HL-60 (cell line): ENCODE measurements around the gene LPIN1.

Experiments
- GABPA ChIP-seq: IDR thresholded peaks from 2 replicates; pipeline ENCODE4 v1.6.1; 2012; ENCODE audit warnings: low read depth
- POLR2AphosphoS5 ChIP-seq: IDR thresholded peaks from 2 replicates; pipeline ENCODE4 v1.6.1; 2012; ENCODE audit warnings: low read depth
- TF ChIP-seq, protein P1 (sequence below): IDR thresholded peaks from one replicate; pipeline ENCODE4 v1.5.1; 2011; ENCODE audit warnings: low read length, control low read depth, inconsistent platforms; ENCODE audit not compliant: insufficient read depth
- TF ChIP-seq, protein P2 (sequence below): IDR thresholded peaks from 2 replicates; pipeline ENCODE4 v1.6.1; 2012; ENCODE audit warnings: low read depth; ENCODE audit not compliant: insufficient replicate concordance

DNA sequence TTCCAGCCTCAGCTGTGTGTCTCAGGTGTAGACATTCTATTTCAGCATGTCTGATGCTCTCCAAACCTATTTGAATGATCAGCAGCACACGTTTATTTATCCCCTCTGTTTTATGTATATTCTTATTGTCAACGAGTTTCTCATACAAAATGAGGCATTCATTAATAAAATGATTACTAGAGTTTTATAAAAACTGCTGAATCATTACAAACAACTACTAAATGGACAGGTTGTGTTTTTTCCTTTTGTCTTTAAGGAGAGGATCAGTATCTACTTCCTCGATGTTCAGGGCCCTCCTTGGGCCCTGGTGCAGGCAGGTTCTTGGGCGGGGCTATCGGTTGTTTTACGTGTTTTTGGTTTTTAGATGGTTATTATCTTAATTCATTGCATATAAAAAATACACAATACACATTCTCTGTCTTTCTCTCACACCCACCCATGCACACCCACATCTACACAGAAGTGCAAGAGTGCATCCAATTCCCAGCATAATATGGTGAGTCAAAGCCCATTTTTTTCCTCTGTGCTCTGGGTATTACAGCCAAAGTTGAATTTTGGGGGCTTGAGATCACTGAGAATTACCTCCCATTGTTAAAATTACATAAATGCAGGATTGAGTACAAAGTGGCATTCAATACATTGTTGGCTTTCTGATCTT, 24.2 kb downstream of the LPIN1 start:
- TF ChIP-seq, protein P1, sequence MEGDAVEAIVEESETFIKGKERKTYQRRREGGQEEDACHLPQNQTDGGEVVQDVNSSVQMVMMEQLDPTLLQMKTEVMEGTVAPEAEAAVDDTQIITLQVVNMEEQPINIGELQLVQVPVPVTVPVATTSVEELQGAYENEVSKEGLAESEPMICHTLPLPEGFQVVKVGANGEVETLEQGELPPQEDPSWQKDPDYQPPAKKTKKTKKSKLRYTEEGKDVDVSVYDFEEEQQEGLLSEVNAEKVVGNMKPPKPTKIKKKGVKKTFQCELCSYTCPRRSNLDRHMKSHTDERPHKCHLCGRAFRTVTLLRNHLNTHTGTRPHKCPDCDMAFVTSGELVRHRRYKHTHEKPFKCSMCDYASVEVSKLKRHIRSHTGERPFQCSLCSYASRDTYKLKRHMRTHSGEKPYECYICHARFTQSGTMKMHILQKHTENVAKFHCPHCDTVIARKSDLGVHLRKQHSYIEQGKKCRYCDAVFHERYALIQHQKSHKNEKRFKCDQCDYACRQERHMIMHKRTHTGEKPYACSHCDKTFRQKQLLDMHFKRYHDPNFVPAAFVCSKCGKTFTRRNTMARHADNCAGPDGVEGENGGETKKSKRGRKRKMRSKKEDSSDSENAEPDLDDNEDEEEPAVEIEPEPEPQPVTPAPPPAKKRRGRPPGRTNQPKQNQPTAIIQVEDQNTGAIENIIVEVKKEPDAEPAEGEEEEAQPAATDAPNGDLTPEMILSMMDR = no peak
- TF ChIP-seq POLR2AphosphoS5 (no peak), GABPA (no peak)
- TF ChIP-seq, protein P2, sequence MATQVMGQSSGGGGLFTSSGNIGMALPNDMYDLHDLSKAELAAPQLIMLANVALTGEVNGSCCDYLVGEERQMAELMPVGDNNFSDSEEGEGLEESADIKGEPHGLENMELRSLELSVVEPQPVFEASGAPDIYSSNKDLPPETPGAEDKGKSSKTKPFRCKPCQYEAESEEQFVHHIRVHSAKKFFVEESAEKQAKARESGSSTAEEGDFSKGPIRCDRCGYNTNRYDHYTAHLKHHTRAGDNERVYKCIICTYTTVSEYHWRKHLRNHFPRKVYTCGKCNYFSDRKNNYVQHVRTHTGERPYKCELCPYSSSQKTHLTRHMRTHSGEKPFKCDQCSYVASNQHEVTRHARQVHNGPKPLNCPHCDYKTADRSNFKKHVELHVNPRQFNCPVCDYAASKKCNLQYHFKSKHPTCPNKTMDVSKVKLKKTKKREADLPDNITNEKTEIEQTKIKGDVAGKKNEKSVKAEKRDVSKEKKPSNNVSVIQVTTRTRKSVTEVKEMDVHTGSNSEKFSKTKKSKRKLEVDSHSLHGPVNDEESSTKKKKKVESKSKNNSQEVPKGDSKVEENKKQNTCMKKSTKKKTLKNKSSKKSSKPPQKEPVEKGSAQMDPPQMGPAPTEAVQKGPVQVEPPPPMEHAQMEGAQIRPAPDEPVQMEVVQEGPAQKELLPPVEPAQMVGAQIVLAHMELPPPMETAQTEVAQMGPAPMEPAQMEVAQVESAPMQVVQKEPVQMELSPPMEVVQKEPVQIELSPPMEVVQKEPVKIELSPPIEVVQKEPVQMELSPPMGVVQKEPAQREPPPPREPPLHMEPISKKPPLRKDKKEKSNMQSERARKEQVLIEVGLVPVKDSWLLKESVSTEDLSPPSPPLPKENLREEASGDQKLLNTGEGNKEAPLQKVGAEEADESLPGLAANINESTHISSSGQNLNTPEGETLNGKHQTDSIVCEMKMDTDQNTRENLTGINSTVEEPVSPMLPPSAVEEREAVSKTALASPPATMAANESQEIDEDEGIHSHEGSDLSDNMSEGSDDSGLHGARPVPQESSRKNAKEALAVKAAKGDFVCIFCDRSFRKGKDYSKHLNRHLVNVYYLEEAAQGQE = no peak
